Stimulated activated CD4-positive, alpha-beta T cell treated with anti-CD3 and anti-CD28 coated beads, Interleukin-2, amount 100 ng/mL, for 24 hours (primary cell): ENCODE results near the gene IVD.
A peak's percentile ranks its signal among the peaks of the same experiment; 100 is the strongest.

Experiments used
- DNase-seq, 2 donors: peaks; one replicate each; pipeline ENCODE4 v3.0.0-alpha.2; 2020

Gene IVD

GRCh38 chr15:40439960-40440742 is 34.6 kb downstream of the IVD start:
- peak; percentile 45 to 52 for DNase-seq

GRCh38 chr15:40440743-40441564 is 35.4 kb downstream of the IVD start, which contains the start of gene BAHD1:
TSS of gene BAHD1 (plus strand) at chr15:40440953. CDS start at chr15:40458465, 17,512 bp downstream.
- DNase-seq, result peak; percentile 96 to 97

- peak; percentile 39 to 42 for DNase-seq
These were observed 36.3 kb downstream of the IVD start for GRCh38 chr15:40441565-40442531.

- no peak for DNase-seq
These were observed 37.7 kb downstream of the IVD start for GRCh38 chr15:40443255-40443654.

GRCh38 chr15:40443846-40444245 is 38.3 kb downstream of the IVD start:
- DNase-seq, result no peak

- no peak for DNase-seq
These were observed 39.1 kb downstream of the IVD start for GRCh38 chr15:40444736-40445135.

- DNase-seq, result no peak
These were observed 39.9 kb downstream of the IVD start for GRCh38 chr15:40445421-40445922.

GRCh38 chr15:40446144-40446543 is 40.5 kb downstream of the IVD start:
- no peak for DNase-seq

GRCh38 chr15:40448354-40448753 is 42.8 kb downstream of the IVD start:
- no peak for DNase-seq

GRCh38 chr15:40449275-40449674 is 43.7 kb downstream of the IVD start:
- no peak for DNase-seq

- no peak for DNase-seq
These were observed 44.5 kb downstream of the IVD start for GRCh38 chr15:40450047-40450446.

- DNase-seq, result no peak
These were observed 46.0 kb downstream of the IVD start for GRCh38 chr15:40451527-40452158.

- no peak for DNase-seq
These were observed 46.9 kb downstream of the IVD start for GRCh38 chr15:40452296-40453090.

GRCh38 chr15:40453941-40454340 is 48.3 kb downstream of the IVD start:
- peak in 1 of 2 donors; percentile 18 for DNase-seq

- peak in 1 of 2 donors; percentile 17 for DNase-seq
These were observed 49.4 kb downstream of the IVD start for GRCh38 chr15:40454904-40455391.

GRCh38 chr15:40456299-40456712 is 50.7 kb downstream of the IVD start:
- no peak for DNase-seq

- DNase-seq, result no peak
These were observed 51.1 kb downstream of the IVD start for GRCh38 chr15:40456738-40457137.

- DNase-seq, result no peak
These were observed 53.1 kb downstream of the IVD start for GRCh38 chr15:40458495-40459371.

GRCh38 chr15:40459391-40460015 is 53.9 kb downstream of the IVD start:
- no peak for DNase-seq
